Hematopoietic multipotent progenitor cell treated with erythropoietin and hydrocortisone succinate and interleukin-3 and kit ligand, for 15 days (in vitro differentiated cells): ENCODE measurements around the gene FCHSD1.
"Not testable (repeated sequence)": the region's sequence is repeated elsewhere in the genome, so short reads cannot be mapped to it uniquely, and the experiment has no call there.

ENCODE experiments used
- DNase-seq: peaks from one replicate; pipeline ENCODE4 v3.0.0-alpha.2; 2015; ENCODE audit warnings: low spot score

Gene FCHSD1

DNA sequence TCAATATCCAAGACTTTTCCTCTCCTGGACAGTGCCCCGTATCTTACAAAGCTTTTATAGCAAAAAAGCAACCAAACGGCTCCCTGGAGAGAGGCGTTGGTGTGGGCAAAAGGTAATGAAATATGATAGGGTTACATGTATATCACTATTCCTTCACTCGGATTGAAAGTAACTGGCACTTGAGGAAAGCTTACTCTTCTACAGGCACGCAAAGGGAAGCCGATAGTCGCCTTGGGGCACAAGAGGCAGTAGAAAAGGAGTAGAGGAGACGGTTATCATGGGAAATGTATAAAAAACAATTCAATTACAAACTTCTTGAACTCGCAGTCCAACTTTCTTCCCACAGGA, 33.6 kb downstream of the FCHSD1 start:
- DNase-seq, result no peak

- peak; percentile 40 for DNase-seq
These were observed 34.1 kb downstream of the FCHSD1 start for GRCh38 chr5:141617128-141617527.

GRCh38 chr5:141615991-141616720, 35.1 kb downstream of the FCHSD1 start:
- DNase-seq, result no peak

- DNase-seq, result no peak
These were observed 37.9 kb downstream of the FCHSD1 start for GRCh38 chr5:141613344-141613743.

DNA sequence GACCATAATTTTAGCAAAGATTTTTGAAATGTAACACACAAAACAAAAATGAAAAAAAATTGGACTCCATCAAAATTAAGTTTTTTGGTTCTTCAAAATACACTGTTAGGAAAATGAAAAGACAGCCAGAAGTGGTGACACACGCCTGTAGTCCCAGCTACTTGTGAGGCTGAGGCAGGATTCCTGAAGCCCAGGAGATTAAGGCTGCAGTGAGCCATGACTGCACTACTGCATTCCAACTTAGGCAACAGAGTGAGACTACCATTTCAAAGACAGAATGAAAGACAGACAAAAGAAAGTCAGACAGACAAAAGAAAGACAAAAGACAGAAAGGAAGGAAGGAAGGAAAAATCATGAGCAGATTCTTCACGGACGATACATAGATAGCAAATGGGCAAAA, 39.9 kb downstream of the FCHSD1 start:
- no peak for DNase-seq

DNA sequence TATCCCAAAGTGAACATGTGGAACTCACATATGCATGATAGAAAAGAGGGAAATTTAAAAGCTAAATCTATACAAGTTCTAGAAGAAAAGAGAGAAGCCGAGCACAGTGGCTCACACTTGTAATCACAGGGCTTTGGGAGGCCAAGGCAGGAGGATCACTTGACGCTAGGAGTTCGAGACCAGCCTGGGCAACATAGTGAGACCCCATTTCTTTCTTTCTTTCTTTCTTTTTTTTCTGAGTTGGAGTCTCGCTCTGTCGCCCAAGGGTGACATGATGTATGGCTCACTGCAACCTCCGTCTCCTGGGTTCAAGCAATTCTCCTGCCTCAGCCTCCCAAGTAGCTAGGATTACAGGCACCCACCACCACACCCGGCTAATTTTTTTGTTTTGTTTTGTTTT, 41.3 kb downstream of the FCHSD1 start:
- DNase-seq, result not testable (repeated sequence)

- DNase-seq, result no peak
These were observed 42.2 kb downstream of the FCHSD1 start for GRCh38 chr5:141609044-141609443.

DNA sequence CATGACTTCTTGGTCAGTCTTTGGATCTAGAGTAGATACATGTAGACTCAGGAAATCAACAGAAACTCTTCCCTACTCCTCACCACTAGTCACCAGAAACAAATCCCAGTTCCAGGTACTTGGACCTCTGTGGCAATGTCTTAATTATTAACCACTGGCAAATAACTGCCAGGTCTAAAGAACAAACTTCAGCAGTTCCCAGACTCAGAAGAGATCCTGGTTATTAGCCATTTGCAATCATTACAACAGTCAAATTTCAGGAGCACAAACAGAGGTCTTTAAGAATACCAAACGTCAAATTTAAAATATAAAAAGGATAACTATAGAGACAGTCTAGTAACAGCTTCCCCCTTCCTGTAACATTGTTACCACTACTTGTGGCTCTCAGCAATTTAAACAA, 42.7 kb downstream of the FCHSD1 start:
- DNase-seq, result no peak

GRCh38 chr5:141608046-141608445, 43.2 kb downstream of the FCHSD1 start:
- DNase-seq, result no peak

DNA sequence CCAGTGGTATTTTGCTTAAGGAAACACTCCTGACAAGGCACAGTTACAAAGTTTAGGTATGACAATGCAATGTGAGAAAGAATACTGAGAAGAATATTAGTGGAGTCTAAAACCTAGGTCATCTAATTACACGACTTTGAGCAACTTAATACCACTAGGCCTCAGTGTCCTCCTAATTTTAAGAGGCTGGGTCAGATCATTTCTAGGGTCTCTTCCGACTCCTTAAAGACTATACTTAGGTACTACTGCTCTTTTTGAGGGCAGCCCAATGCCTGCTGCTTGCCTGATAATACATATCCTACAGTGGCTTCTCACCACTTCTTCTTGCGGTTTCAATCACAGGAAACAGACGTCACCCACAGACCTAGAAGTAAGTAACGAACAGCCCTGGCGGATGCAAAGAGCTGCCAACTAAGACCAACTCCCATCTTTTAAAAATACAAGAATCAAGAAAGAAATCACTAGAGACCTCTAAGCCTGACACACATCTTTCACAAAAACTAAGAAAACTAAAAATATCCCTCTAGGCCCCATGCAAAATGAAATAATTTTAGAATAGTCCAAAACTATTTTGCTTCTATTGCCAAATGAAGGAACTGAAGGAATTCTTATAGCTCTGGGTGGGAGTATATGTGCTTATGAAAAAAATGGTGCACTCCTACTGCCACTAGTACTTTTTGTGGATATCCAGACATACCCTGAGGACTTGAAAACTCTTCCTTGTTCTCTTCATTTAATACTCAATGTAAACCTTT, 45.5 kb downstream of the FCHSD1 start:
- DNase-seq, result peak; percentile 50

DNA sequence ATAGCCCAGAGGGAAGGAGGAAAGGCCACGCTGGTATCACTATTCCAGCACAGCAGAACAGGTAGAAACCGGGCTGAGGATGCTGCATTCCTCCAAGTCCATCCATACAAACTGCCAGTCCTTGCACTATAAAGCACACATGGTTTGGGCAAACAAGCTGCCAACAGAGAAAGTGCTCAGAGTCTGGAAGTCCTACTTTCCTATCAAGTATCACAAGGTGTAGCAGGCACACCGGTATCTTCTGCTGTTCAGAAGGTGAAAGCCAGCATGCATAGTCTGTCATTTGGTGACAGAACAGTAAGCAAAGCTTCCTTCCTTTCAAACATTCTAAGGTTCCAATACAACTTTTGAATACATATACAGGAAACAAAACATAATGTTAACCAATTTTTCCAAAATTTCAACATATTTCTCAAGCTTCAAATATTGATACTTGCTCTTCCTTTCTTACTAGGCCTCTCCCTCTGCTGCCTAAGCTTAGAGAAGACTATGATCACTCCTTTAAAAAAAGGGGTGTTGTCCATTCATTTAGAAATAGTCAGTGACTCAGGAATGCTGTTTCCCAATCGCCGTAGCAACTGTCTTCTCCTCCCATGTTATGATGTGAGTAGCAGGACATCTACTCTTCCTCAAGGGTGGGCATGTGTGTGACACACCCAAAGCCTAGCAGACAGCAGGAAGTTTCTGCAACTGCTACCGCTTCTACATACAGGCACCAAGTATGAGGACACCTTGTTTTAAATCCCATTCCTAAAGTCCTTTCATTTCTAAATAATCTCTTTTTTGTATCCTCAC, 47.1 kb downstream of the FCHSD1 start:
- DNase-seq, result peak; percentile 53

GRCh38 chr5:141602606-141603005, 48.6 kb downstream of the FCHSD1 start:
- DNase-seq, result no peak

GRCh38 chr5:141598391-141599345, 52.5 kb downstream of the FCHSD1 start:
- DNase-seq, result no peak

- no peak for DNase-seq
These were observed 53.4 kb downstream of the FCHSD1 start for GRCh38 chr5:141597814-141598213.

GRCh38 chr5:141597394-141597793, 53.8 kb downstream of the FCHSD1 start:
- no peak for DNase-seq

DNA sequence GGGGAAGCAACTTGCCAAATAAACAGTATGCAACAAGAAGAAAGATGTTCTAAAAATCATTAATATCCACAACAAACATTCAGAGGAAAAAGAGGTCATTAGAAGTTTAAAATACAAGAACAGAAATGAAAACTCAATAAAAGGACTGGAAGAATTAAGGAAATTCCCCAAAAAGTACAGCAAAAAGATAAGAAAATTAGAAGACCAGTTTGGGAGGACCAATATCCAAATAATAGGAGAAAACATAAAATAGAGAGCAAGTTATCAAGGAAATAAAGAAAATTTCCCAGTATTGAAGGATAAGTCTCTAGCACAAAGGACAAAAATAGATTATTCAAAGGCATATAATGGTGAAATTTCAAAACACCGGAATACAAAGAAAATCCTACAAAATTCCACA, 54.4 kb downstream of the FCHSD1 start:
- DNase-seq, result no peak

GRCh38 chr5:141590127-141590526, 61.1 kb downstream of the FCHSD1 start:
- no peak for DNase-seq
